ENCODE data around the gene NFE2L2.
"Not testable (repeated sequence)": the region's sequence is repeated elsewhere in the genome, so short reads cannot be mapped to it uniquely, and the experiment has no call there.

The NFE2L2 gene

DNA sequence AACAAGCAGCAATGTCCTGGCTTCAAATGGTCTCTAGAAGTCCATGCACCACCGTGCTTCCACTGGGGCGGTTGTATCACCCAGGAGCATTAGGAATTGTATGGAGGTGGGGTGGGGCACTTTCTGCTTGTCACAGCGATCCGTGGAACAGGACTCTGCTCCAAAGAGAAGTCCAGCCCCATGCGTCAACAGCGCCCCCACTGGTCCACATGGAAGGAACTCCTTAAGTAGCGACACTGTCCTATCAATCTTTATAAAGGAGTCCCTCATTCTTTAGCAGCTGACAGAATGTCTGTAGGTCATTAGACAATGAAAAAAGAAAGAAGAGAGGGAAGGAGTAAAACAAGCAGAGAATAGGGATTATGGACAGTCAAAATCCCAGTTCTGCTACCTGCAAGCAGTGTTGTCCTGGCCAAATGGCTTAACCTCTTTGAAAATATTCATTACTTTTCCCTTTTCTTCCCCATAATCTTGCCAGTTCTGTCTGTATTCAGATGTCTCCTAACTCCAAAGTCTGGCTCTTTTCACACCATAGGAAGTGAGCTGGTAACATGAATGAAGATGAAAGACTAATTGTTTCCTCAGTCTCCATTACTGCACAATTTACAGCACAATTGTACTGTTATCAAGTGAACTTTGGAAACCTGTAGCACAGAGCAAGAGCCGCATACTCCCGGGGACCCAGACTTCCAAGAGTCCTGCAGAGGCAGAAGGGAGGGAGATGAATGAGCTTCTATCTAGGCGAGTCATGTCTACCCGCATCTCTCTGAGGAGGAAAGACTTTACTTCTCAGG is 9.9 kb downstream of the NFE2L2 start:
- DNase-seq: no peak

DNA sequence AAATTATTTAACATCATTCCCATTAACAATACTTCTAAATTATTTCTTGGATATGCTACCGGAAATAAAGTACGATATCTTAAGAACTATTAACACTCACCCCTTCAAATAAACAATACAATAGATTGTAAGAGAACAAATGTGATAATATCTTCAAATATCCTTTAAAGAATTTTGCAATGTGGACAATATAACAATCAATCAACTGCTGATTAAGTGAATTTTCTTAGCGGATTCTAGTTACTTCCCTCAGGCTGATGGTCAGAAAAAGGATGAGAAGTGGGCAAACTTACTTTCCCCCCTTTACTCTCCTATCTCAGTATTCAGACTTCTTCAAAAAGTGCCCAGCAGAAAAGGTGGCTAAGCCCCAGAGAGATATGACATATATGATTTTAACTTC is 10.8 kb downstream of the NFE2L2 start:
- DNase-seq: no peak

- DNase-seq: no peak
Measured at GRCh38 chr2:177252808-177253531, 11.6 kb downstream of the NFE2L2 start.

DNA sequence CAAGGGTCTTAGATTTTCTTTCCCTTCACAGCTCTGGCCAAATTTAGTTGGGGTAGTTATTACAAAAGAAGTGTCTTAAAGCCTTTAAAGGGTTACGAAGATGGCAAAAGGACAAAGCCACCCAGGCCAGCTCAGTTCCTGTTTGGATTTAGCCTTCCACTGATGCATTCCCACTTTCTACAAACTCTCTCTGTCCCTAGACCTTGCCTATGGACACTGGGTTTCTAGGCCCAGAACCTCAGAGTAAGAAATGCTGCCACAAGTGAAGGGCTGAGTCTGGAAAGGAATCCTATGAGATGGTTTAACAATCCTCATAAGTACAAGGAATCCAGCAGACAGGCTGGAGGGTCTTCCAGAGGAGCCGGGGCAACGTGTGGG is 13.4 kb downstream of the NFE2L2 start:
- DNase-seq: no peak

DNA sequence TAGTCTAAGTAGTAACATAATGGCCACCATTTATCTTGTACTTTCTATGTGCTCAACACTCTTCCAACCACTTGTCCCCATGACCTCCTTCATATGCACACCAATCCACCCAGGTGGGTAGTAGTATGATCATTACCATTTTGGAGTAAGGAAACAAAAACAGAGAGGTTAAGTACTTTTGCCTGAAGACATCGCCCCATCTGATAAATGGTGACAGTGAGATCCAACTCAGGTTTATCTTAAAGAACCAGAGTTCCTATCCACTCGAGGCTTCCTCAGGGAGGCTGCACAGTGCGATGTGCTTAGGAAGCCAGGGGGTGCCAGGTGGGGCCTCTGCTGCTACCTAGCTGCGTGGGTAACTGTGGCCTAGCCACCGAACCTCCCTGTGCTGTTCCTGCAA is 14.1 kb downstream of the NFE2L2 start:
- no peak for DNase-seq

GRCh38 chr2:177249038-177249437 is 15.5 kb downstream of the NFE2L2 start:
- no peak for DNase-seq

GRCh38 chr2:177247693-177248262 is 16.7 kb downstream of the NFE2L2 start:
- DNase-seq: no peak

- not testable (repeated sequence) for DNase-seq
Measured at GRCh38 chr2:177246523-177247030, 17.9 kb downstream of the NFE2L2 start.

DNA sequence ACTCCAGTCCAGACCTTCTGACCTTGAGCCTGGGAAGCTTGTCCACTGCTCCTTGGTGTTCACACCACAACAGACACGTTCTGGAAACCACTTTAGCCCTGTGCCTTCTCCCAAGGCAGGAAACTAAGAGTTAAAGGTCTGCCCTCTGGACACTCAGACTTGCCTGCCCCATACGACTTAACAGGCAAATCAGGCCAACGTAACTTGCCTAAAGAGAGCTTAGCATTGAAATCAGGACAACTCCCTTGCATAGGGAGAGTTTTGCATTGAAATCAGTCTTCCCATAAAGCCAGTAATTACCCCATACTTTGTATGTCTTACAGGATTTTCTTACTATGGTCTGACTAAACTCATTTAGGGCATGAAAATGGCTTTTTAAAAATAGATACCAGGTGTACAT is 18.5 kb downstream of the NFE2L2 start:
- DNase-seq: no peak

- no peak for DNase-seq
Measured at GRCh38 chr2:177245010-177245422, 19.5 kb downstream of the NFE2L2 start.

GRCh38 chr2:177244244-177244771 is 20.2 kb downstream of the NFE2L2 start:
- DNase-seq: no peak

DNA sequence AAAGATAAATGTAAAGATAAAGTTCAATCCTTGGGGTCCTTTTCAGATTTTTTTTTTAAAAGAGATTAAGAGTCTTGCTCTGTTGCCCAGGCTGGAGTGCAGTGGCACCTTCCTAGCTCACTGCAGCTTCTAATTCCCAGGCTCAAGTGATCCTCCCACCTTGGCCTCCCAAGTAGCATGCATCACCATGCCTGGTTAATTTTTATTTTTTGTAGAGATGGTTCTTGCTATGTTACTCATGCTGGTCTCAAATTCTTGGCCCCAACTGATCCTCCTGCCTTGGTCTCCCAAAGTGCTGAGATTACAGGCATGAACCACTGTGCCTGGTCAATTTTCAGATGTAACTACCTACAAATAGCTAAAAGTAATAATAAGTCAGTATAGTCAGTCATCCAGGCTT is 21.1 kb downstream of the NFE2L2 start:
- no peak for DNase-seq

- no peak for DNase-seq
Measured at GRCh38 chr2:177243073-177243472, 21.5 kb downstream of the NFE2L2 start.

GRCh38 chr2:177242121-177242987 is 22.2 kb downstream of the NFE2L2 start:
- DNase-seq: peak; percentile 67

- no peak for DNase-seq
Measured at GRCh38 chr2:177241711-177242120, 22.8 kb downstream of the NFE2L2 start.

GRCh38 chr2:177239932-177240630 is 24.4 kb downstream of the NFE2L2 start:
- DNase-seq: peak; percentile 43

- no peak for DNase-seq
Measured at GRCh38 chr2:177239053-177239452, 25.5 kb downstream of the NFE2L2 start.

- no peak for DNase-seq
Measured at GRCh38 chr2:177237932-177238331, 26.6 kb downstream of the NFE2L2 start.

DNA sequence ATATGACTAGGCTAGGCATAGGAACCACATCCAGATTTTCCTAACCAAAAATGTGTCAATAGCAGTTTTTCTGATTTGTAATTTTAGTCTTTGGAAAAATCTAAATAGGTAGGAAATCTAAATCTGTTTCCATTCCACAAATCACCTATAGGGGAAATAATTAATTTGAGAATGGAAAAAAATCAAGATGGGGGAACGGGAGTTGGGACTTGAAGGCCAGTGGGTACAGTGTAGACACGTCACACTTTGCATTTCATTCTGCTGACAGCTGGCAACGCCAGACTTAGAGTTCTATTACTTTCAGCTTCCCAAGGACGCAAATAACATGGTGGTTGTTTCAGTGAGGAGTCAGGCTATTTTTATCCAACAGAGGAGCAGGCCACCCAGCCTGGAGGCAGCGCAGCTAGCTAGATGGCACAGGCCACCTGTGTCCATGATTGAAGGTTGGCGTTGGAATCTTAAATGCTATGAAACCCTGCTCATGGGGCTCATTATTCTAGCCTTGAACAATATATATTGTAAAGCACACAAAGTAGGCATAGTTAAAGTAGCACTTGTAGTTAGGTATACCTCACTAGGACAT is 28.6 kb downstream of the NFE2L2 start:
- DNase-seq: no peak

DNA sequence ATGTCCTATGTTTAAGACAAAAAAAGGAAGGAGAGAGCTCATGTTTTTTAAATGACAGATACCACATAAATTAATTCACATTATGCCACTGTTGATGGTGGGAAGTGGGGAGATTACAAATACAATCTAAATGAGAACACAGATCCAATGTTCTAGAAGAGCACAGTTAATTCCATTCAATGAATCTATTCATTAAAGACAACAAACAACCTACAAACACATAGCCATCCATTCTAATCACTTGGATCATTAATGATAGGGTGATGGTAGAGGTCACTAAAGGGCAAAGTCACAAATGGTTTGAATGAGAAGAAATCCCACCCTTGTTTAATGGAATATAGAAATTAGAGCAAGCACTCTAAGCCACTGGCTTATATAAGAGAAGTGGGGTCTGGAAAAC is 30.3 kb downstream of the NFE2L2 start:
- DNase-seq: no peak

DNA sequence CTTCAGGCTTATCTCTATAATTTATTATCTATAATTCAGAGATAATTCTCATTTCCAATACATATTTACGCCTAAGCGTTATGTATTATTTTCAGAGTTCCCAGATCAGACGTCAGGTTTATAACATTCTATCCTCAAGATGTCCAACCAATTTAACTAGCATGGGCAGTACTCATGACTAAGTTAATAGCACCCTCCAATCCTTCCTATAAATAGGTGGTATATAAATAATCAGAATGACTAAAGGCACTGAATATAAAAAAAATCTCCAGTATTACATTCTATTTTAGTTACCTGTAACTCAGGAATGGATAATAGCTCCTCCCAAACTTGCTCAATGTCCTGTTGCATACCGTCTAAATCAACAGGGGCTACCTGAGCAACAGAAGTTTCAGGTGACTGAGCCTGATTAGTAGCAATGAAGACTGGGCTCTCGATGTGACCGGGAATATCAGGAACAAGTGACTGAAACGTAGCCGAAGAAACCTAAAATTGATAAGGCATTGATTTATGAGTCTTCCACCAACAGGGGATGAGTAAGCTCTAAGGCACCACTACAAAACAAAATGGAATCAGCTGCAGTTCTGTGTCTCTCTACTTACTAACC is 32.3 kb downstream of the NFE2L2 start:
- DNase-seq: no peak

All from NCI-H2171 (cell line).